H9 (cell line): ENCODE measurements around the gene SDHA. TPM values are rescaled to one million over a fixed set of nuclear protein-coding genes. Genes with fewer than 3 reads are reported as not detected.

Experiments used
- DNase-seq: peaks from one replicate; pipeline ENCODE4 v3.0.0-alpha.2; 2017
- H2AFZ ChIP-seq: one replicate; pipeline ENCODE4 v1.6.1; 2013; ENCODE audit warnings: mild to moderate bottlenecking, low read length, control low read depth, moderate library complexity
- H2AK5ac ChIP-seq: 2 replicates; pipeline ENCODE4 v1.6.1; 2013; ENCODE audit warnings: low read length, control low read depth, mixed read lengths; ENCODE audit not compliant: insufficient read length
- H2BK120ac ChIP-seq: one replicate; pipeline ENCODE4 v1.6.1; 2013; ENCODE audit warnings: low read depth, mild to moderate bottlenecking, low read length, control low read depth, inconsistent platforms; ENCODE audit not compliant: poor library complexity, severe bottlenecking
- H2BK12ac ChIP-seq: 2 replicates; pipeline ENCODE4 v1.6.1; 2013; ENCODE audit warnings: low read length, control low read depth, mixed read lengths, low read depth; ENCODE audit not compliant: insufficient read length
- H2BK15ac ChIP-seq: 2 replicates; pipeline ENCODE4 v1.6.1; 2013; ENCODE audit warnings: low read depth, low read length, control low read depth
- H2BK20ac ChIP-seq: one replicate; pipeline ENCODE4 v1.6.1; 2013; ENCODE audit warnings: low read depth, mild to moderate bottlenecking, low read length, control low read depth, inconsistent platforms; ENCODE audit not compliant: poor library complexity, severe bottlenecking
- H2BK5ac ChIP-seq: 2 replicates; pipeline ENCODE4 v1.6.1; 2013; ENCODE audit warnings: low read length, control low read depth, mixed read lengths; ENCODE audit not compliant: insufficient read length
- H3K14ac ChIP-seq: 2 replicates; pipeline ENCODE4 v1.6.1; 2013; ENCODE audit warnings: low read length, control low read depth; ENCODE audit not compliant: insufficient read depth
- H3K18ac ChIP-seq: 2 replicates; pipeline ENCODE4 v1.6.1; 2013; ENCODE audit warnings: low read depth, mild to moderate bottlenecking, mixed read lengths, low read length, control low read depth; ENCODE audit not compliant: insufficient read length
- H3K23ac ChIP-seq: 2 replicates; pipeline ENCODE4 v1.6.1; 2013; ENCODE audit warnings: low read length, control low read depth, mixed read lengths, low read depth; ENCODE audit not compliant: insufficient read length
- H3K23me2 ChIP-seq: 2 replicates; pipeline ENCODE4 v1.6.1; 2013; ENCODE audit warnings: low read depth, mild to moderate bottlenecking, mixed read lengths, low read length, control low read depth; ENCODE audit not compliant: insufficient read length, poor library complexity, severe bottlenecking
- H3K27ac ChIP-seq: 2 replicates; pipeline ENCODE4 v1.5.1; 2013; ENCODE audit warnings: low read length, control low read depth, mixed read lengths, low read depth; ENCODE audit not compliant: insufficient read length
- H3K27me3 ChIP-seq: 2 replicates; pipeline ENCODE4 v1.6.1; 2013; ENCODE audit warnings: low read length, control low read depth, inconsistent platforms; ENCODE audit not compliant: insufficient read depth
- H3K4ac ChIP-seq: 2 replicates; pipeline ENCODE4 v1.6.1; 2013; ENCODE audit warnings: low read depth, mild to moderate bottlenecking, control low read depth, inconsistent platforms, low read length, moderate library complexity
- H3K4me1 ChIP-seq: 2 replicates; pipeline ENCODE4 v1.6.1; 2013; ENCODE audit warnings: low read length, control low read depth, inconsistent platforms; ENCODE audit not compliant: insufficient read depth
- H3K4me2 ChIP-seq: 2 replicates; pipeline ENCODE4 v1.6.1; 2013; ENCODE audit warnings: low read length, control low read depth, mixed read lengths; ENCODE audit not compliant: insufficient read length, insufficient read depth
- H3K56ac ChIP-seq: 2 replicates; pipeline ENCODE4 v1.6.1; 2013; ENCODE audit warnings: low read depth, mild to moderate bottlenecking, mixed read lengths, low read length, control low read depth; ENCODE audit not compliant: insufficient read length
- H3K79me1 ChIP-seq: 2 replicates; pipeline ENCODE4 v1.6.1; 2013; ENCODE audit warnings: low read depth, mild to moderate bottlenecking, moderate library complexity, low read length, control low read depth, inconsistent platforms; ENCODE audit not compliant: insufficient read depth, poor library complexity, severe bottlenecking
- H3K79me2 ChIP-seq: 2 replicates; pipeline ENCODE4 v1.6.1; 2013; ENCODE audit warnings: low read length, control low read depth, inconsistent platforms; ENCODE audit not compliant: insufficient read depth
- H3K9ac ChIP-seq: 2 replicates; pipeline ENCODE4 v1.6.1; 2013; ENCODE audit warnings: low read length, control low read depth, mixed read lengths; ENCODE audit not compliant: insufficient read length; ENCODE audit errors: extremely low read depth
- H3K9me3 ChIP-seq: one replicate; pipeline ENCODE4 v1.6.1; 2013; ENCODE audit warnings: low read depth, low read length, inconsistent platforms; ENCODE audit not compliant: control insufficient read depth
- H3T11ph ChIP-seq: one replicate; pipeline ENCODE4 v1.6.1; 2013; ENCODE audit warnings: mild to moderate bottlenecking, low read length, control low read depth, inconsistent platforms
- H4K20me1 ChIP-seq: one replicate; pipeline ENCODE4 v1.6.1; 2013; ENCODE audit not compliant: control insufficient read depth, insufficient read length, insufficient read depth
- H4K5ac ChIP-seq: 2 replicates; pipeline ENCODE4 v1.6.1; 2013; ENCODE audit warnings: low read depth, mild to moderate bottlenecking, mixed read lengths, low read length, control low read depth; ENCODE audit not compliant: insufficient read length
- H4K8ac ChIP-seq: replicated peaks from 2 replicates; pipeline ENCODE4 v1.6.1; 2013; ENCODE audit warnings: low read length, control low read depth, mixed read lengths, low read depth; ENCODE audit not compliant: insufficient read length
- H4K91ac ChIP-seq: 2 replicates; pipeline ENCODE4 v1.6.1; 2013; ENCODE audit warnings: low read depth, mild to moderate bottlenecking, moderate library complexity, mixed read lengths, low read length, control low read depth; ENCODE audit not compliant: insufficient read length
- H3K27ac Mint-ChIP-seq, 3 experiments: 2 replicates in 2 of 3; 3 replicates in 1 of 3; pipeline ENCODE4 v1.8.0; 2020 to 2021; ENCODE audit warnings: mixed read lengths in 3 of 3, mild to moderate bottlenecking in 1 of 3, moderate library complexity in 1 of 3
- H3K27me3 Mint-ChIP-seq: 2 replicates; pipeline ENCODE4 v1.8.0; 2021; ENCODE audit warnings: low read depth, mild to moderate bottlenecking, moderate library complexity, mixed read lengths
- H3K36me3 Mint-ChIP-seq, 3 experiments: 2 replicates in 2 of 3; 3 replicates in 1 of 3; pipeline ENCODE4 v1.8.0; 2020 to 2021; ENCODE audit warnings: low read depth in 3 of 3, mixed read lengths in 3 of 3; ENCODE audit not compliant: insufficient read depth in 1 of 3
- H3K4me1 Mint-ChIP-seq, 2 experiments: 2 replicates each; pipeline ENCODE4 v1.8.0; 2020; ENCODE audit warnings: mixed read lengths in 2 of 2
- H3K4me3 Mint-ChIP-seq, 2 experiments: 2 replicates in 1 of 2; 3 replicates in 1 of 2; pipeline ENCODE4 v1.8.0; 2020 to 2021; ENCODE audit warnings: mild to moderate bottlenecking in 2 of 2, mixed read lengths in 2 of 2, moderate library complexity in 1 of 2
- H3K9me3 Mint-ChIP-seq, 2 experiments: 2 replicates in 1 of 2; 3 replicates in 1 of 2; pipeline ENCODE4 v1.8.0; 2020; ENCODE audit warnings: mild to moderate bottlenecking in 2 of 2, mixed read lengths in 2 of 2, moderate library complexity in 1 of 2
- CTCF ChIP-seq: fragments of 200-600 bp; sonication (generic); conservative IDR thresholded peaks from 3 replicates; pipeline ENCODE4 v1.8.0; 2021; ENCODE audit warnings: antibody characterized with exemption, mild to moderate bottlenecking
- WGBS: extraction: QIAGEN DNeasy Blood & Tissue Kit; methylation state at CpG from one replicate; pipeline ENCODE4 v1.1.7; 2013; ENCODE audit warnings: missing lambda C conversion rate, low lambda C conversion rate, mixed read lengths; ENCODE audit not compliant: insufficient read length; ENCODE audit errors: extremely low coverage; 5-methylcytosine and 5-hydroxymethylcytosine counted together
- total RNA-seq: library from RNA; stranded (reverse); gene quantifications from 2 replicates; pipeline ENCODE4 v1.2.1, GENCODE V29; 2021

Gene SDHA
- total RNA-seq, 1 experiment from 2014 or later: 84.8 TPM

GRCh38 chr5:230711-231110, 12.6 kb downstream of the SDHA start:
- Mint-ChIP-seq H3K27me3 (no peaks in the 10 kb centered on the region), H3K36me3 (peaks cover 50 to 86% (median 75%) of the 10 kb centered on the region in 3 experiments), H3K9me3 (no peaks in the 10 kb centered on the region), H3K4me3 (no peak overlapping the region), H3K4me1 (peaks cover 6 to 7% of the 10 kb centered on the region in 2 experiments; a peak in 1 of 4 replicates), H3K27ac (no peak overlapping the region; a peak in 1 of 7 replicates)
- Histone ChIP-seq H3K4me1 (no peaks in the 10 kb centered on the region), H4K8ac (no peak overlapping the region), H2BK12ac (no peak overlapping the region), H3K27ac (no peak overlapping the region), H3K79me2 (no peaks in the 10 kb centered on the region), H2BK15ac (no peak overlapping the region), H3K14ac (no peak overlapping the region), H3K56ac (no peak overlapping the region), H3K18ac (no peak overlapping the region), H2BK5ac (no peak overlapping the region), H3K4me2 (no peak overlapping the region), H3K23me2 (no peaks in the 10 kb centered on the region), H2BK120ac (no peak overlapping the region), H4K91ac (no peak overlapping the region), H3K79me1 (no peaks in the 10 kb centered on the region), H3K4ac (no peak overlapping the region), H3K23ac (no peak overlapping the region), H3T11ph (no peak overlapping the region), H2AFZ (no peak overlapping the region), H3K27me3 (no peaks in the 10 kb centered on the region), H2BK20ac (no peak overlapping the region), H4K5ac (no peak overlapping the region), H3K9me3 (no peaks in the 10 kb centered on the region), H4K20me1 (no peaks in the 10 kb centered on the region), H3K9ac (no peak overlapping the region), H2AK5ac (no peak overlapping the region)
- no CpG with 5 or more reads among the region's 14 CpGs for WGBS
- TF ChIP-seq CTCF: no peak
- DNase-seq: no peak
